Mesenchymal stem cell (in vitro differentiated cells and primary cell): ENCODE results near the gene UBE2E2.

Experiments used
- DNase-seq: peaks from one replicate; pipeline ENCODE4 v3.0.0-alpha.2; 2013
- H2AFZ ChIP-seq: one replicate; pipeline ENCODE4 v1.6.1; 2013; ENCODE audit warnings: low read depth, mild to moderate bottlenecking, control low read depth, inconsistent platforms, low read length, moderate library complexity
- H2AK5ac ChIP-seq: 2 replicates; pipeline ENCODE4 v1.6.1; 2013; ENCODE audit warnings: low read length, moderate library complexity, mild to moderate bottlenecking, inconsistent platforms; ENCODE audit not compliant: severe bottlenecking
- H2BK120ac ChIP-seq: one replicate; pipeline ENCODE4 v1.6.1; 2013; ENCODE audit warnings: low read depth, mild to moderate bottlenecking, inconsistent platforms, low read length, moderate library complexity
- H2BK12ac ChIP-seq, 2 experiments: one replicate each; pipeline ENCODE4 v1.6.1; 2013; ENCODE audit warnings: inconsistent platforms in 2 of 2, low read length in 2 of 2, mild to moderate bottlenecking in 2 of 2, moderate library complexity in 2 of 2, control low read depth in 1 of 2
- H2BK15ac ChIP-seq: one replicate; pipeline ENCODE4 v1.6.1; 2013; ENCODE audit warnings: mild to moderate bottlenecking, low read depth, inconsistent platforms; ENCODE audit not compliant: poor library complexity, severe bottlenecking
- H2BK5ac ChIP-seq: 2 replicates; pipeline ENCODE4 v1.6.1; 2013; ENCODE audit warnings: low read depth, mild to moderate bottlenecking, low read length, control low read depth, inconsistent platforms; ENCODE audit not compliant: poor library complexity, severe bottlenecking
- H3K14ac ChIP-seq, 2 experiments: one replicate each; pipeline ENCODE4 v1.6.1; 2013; ENCODE audit warnings: inconsistent platforms in 2 of 2, low read length in 2 of 2, control low read depth in 1 of 2, mild to moderate bottlenecking in 1 of 2, moderate library complexity in 1 of 2
- H3K18ac ChIP-seq, 2 experiments: one replicate each; pipeline ENCODE4 v1.6.1; 2013; ENCODE audit warnings: inconsistent platforms in 2 of 2, low read length in 2 of 2, control low read depth in 1 of 2, low read depth in 1 of 2, mild to moderate bottlenecking in 1 of 2
- H3K23ac ChIP-seq, 2 experiments: one replicate each; pipeline ENCODE4 v1.6.1; 2013; ENCODE audit warnings: inconsistent platforms in 2 of 2, low read length in 2 of 2, mild to moderate bottlenecking in 2 of 2, moderate library complexity in 2 of 2, control low read depth in 1 of 2
- H3K27ac ChIP-seq: 2 replicates; pipeline ENCODE4 v1.5.1; 2013; ENCODE audit warnings: mild to moderate bottlenecking, moderate library complexity, low read length, control low read depth, inconsistent platforms; ENCODE audit not compliant: poor library complexity, severe bottlenecking
- H3K27me3 ChIP-seq, 2 experiments: 2 replicates each; pipeline versions ENCODE4 v1.6.1 to v1.7.0; 2013; ENCODE audit warnings: low read length in 2 of 2, mild to moderate bottlenecking in 2 of 2, moderate library complexity in 2 of 2, control low read depth in 1 of 2, inconsistent platforms in 1 of 2; ENCODE audit not compliant: control insufficient read depth in 1 of 2, insufficient read depth in 1 of 2
- H3K36me3 ChIP-seq, 2 experiments: 2 replicates each; pipeline versions ENCODE4 v1.6.1 to v1.7.0; 2013; ENCODE audit warnings: low read length in 2 of 2, control low read depth in 1 of 2, inconsistent platforms in 1 of 2, low read depth in 1 of 2, mild to moderate bottlenecking in 1 of 2; ENCODE audit not compliant: insufficient read depth in 2 of 2, control insufficient read depth in 1 of 2
- H3K4ac ChIP-seq, 2 experiments: one replicate each; pipeline ENCODE4 v1.6.1; 2013; ENCODE audit warnings: inconsistent platforms in 2 of 2, low read length in 2 of 2, mild to moderate bottlenecking in 2 of 2, moderate library complexity in 2 of 2, control low read depth in 1 of 2, low read depth in 1 of 2
- H3K4me1 ChIP-seq: 2 replicates; pipeline ENCODE4 v1.6.1; 2013; ENCODE audit warnings: low read depth, low read length, control low read depth; ENCODE audit not compliant: control insufficient read depth, insufficient read depth
- H3K4me2 ChIP-seq: 2 replicates; pipeline ENCODE4 v1.6.1; 2013; ENCODE audit warnings: low read length, mild to moderate bottlenecking, inconsistent platforms; ENCODE audit not compliant: poor library complexity, severe bottlenecking
- H3K4me3 ChIP-seq, 2 experiments: 2 replicates each; pipeline versions ENCODE4 v1.5.1 to v1.7.0; 2013; ENCODE audit warnings: low read length in 2 of 2, mild to moderate bottlenecking in 2 of 2, control low read depth in 1 of 2, low read depth in 1 of 2; ENCODE audit not compliant: insufficient read depth in 1 of 2
- H3K79me1 ChIP-seq: replicated peaks from 2 replicates; pipeline ENCODE4 v1.6.1; 2013; ENCODE audit warnings: mild to moderate bottlenecking, control low read depth, low read length, inconsistent platforms; ENCODE audit not compliant: poor library complexity, severe bottlenecking
- H3K9ac ChIP-seq: 2 replicates; pipeline ENCODE4 v1.7.0; 2013; ENCODE audit warnings: mild to moderate bottlenecking, low read length, moderate library complexity
- H3K9me3 ChIP-seq: 2 replicates; pipeline ENCODE4 v1.7.0; 2013; ENCODE audit warnings: mild to moderate bottlenecking, low read length; ENCODE audit not compliant: control insufficient read depth
- H4K8ac ChIP-seq: one replicate; pipeline ENCODE4 v1.6.1; 2013; ENCODE audit warnings: inconsistent platforms, mild to moderate bottlenecking, low read length, moderate library complexity
- H4K91ac ChIP-seq: one replicate; pipeline ENCODE4 v1.6.1; 2013; ENCODE audit warnings: mild to moderate bottlenecking, low read length, inconsistent platforms
- WGBS: methylation state at CpG from one replicate; pipeline ENCODE4 v1.1.7; 2013; ENCODE audit warnings: mixed read lengths; 5-methylcytosine and 5-hydroxymethylcytosine counted together

UBE2E2 gene

DNA sequence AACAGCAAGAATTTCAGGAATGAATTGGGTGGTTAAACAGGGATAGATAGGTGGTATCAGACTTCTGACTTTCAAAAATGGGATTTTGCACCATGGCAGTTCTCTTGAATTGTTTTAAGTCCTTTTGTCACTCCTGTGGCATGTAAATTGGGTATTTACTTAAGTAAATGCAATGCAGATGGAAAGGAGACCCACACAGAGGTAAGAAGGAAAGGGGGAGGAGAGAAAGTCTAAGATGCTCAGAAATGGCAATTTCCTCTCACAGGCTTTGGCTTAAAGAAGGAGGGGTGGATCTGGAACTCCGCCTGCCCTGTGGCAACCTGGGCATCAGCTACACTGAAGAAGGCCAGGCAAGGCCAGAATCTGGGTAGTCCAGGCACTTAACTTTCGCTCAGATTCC, 405.5 kb downstream of the UBE2E2 start:
- H3K4ac ChIP-seq = no peak overlapping the region
- peaks cover 2% of the 10 kb centered on the region for H3K79me1 ChIP-seq
- H3K4me2 ChIP-seq = no peak overlapping the region
- H2AFZ ChIP-seq = no peak overlapping the region
- no peak overlapping the region for H2BK12ac ChIP-seq
- peaks cover 9% of the 10 kb centered on the region for H3K4me1 ChIP-seq
- no peak overlapping the region for H3K27ac ChIP-seq
- no peak overlapping the region for H3K9ac ChIP-seq
- H2AK5ac ChIP-seq = no peak overlapping the region
- H3K18ac ChIP-seq = no peak overlapping the region
- H3K23ac ChIP-seq = no peak overlapping the region
- no peak overlapping the region for H2BK5ac ChIP-seq
- WGBS = 96% methylated on average over 2 of the region's 2 CpGs
- DNase-seq = no peak
- H4K91ac ChIP-seq = no peak overlapping the region
- H2BK15ac ChIP-seq = no peak overlapping the region
- H3K36me3 ChIP-seq = no peaks in the 10 kb centered on the region
- no peaks in the 10 kb centered on the region for H3K27me3 ChIP-seq
- H3K14ac ChIP-seq = no peak overlapping the region
- no peak overlapping the region for H3K4me3 ChIP-seq
- no peak overlapping the region for H2BK120ac ChIP-seq
- H3K9me3 ChIP-seq = no peaks in the 10 kb centered on the region
- H4K8ac ChIP-seq = no peak overlapping the region

GRCh38 chr3:23611737-23612295, 408.7 kb downstream of the UBE2E2 start:
- no peaks in the 10 kb centered on the region for H3K36me3 ChIP-seq
- H2BK15ac ChIP-seq = no peak overlapping the region
- no peak overlapping the region for H3K27ac ChIP-seq
- WGBS = 52% methylated on average over 12 of the region's 13 CpGs
- peak; percentile 30 for DNase-seq
- peak overlapping the region in 1 of 2 experiments; percentile 39 for H3K4me3 ChIP-seq
- no peaks in the 10 kb centered on the region for H3K27me3 ChIP-seq
- H3K4me1 ChIP-seq = peaks cover 5% of the 10 kb centered on the region
- H2AFZ ChIP-seq = no peak overlapping the region
- H2BK5ac ChIP-seq = no peak overlapping the region
- no peak overlapping the region for H3K14ac ChIP-seq
- peak overlapping the region in 1 of 2 experiments; percentile 9 for H3K18ac ChIP-seq
- peak overlapping the region; percentile 85 for H3K9ac ChIP-seq
- H3K79me1 ChIP-seq = no peaks in the 10 kb centered on the region
- peak overlapping the region in 1 of 2 experiments; percentile 19 for H3K4ac ChIP-seq
- H4K8ac ChIP-seq = peak overlapping the region; percentile 56
- H3K9me3 ChIP-seq = no peaks in the 10 kb centered on the region
- H2BK120ac ChIP-seq = no peak overlapping the region
- H2BK12ac ChIP-seq = no peak overlapping the region
- no peak overlapping the region for H2AK5ac ChIP-seq
- no peak overlapping the region for H3K23ac ChIP-seq
- H3K4me2 ChIP-seq = no peak overlapping the region
- H4K91ac ChIP-seq = no peak overlapping the region

DNA sequence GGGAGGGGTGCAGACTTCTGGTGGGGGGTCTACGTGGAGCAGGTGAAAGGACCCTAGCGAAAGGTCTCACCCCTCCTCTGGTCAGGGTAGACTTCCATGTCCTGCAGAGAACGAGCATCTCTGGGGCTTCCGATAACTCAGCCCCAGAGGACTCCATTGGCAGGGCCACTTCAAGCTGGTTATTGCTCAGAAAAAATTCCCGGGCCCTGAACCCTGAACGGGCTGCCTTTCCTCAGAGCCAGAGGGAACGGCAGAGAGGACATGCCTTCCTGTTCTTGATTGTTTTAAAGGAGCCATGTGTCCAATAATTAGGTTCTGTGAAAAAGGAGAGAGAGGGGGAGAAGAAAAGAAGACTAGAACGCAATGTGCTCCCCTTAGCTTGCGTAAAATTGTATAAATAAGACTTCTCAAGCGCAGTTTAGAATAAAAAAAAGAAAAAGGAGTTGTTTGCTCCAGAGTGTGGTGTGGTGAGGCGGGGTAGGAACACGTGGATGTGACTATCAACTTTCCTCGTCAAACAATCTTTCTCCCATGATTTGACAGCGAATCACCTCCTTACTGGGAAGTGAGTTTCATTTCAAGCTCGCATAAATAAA, 409.3 kb downstream of the UBE2E2 start:
- H2BK12ac ChIP-seq = no peak overlapping the region
- no peak overlapping the region for H2AK5ac ChIP-seq
- H3K27ac ChIP-seq = no peak overlapping the region
- no peak overlapping the region for H3K4ac ChIP-seq
- peak overlapping the region in 1 of 2 experiments; percentile 39 for H3K4me3 ChIP-seq
- H3K14ac ChIP-seq = no peak overlapping the region
- 44% methylated on average over 9 of the region's 15 CpGs for WGBS
- DNase-seq = peak; percentile 13
- H2BK120ac ChIP-seq = no peak overlapping the region
- H3K9me3 ChIP-seq = no peaks in the 10 kb centered on the region
- peaks cover 5% of the 10 kb centered on the region for H3K4me1 ChIP-seq
- H3K27me3 ChIP-seq = no peaks in the 10 kb centered on the region
- no peak overlapping the region for H2BK15ac ChIP-seq
- H4K8ac ChIP-seq = peak overlapping the region; percentile 56
- no peaks in the 10 kb centered on the region for H3K79me1 ChIP-seq
- H2AFZ ChIP-seq = no peak overlapping the region
- H3K36me3 ChIP-seq = no peaks in the 10 kb centered on the region
- no peak overlapping the region for H3K23ac ChIP-seq
- H2BK5ac ChIP-seq = no peak overlapping the region
- H3K4me2 ChIP-seq = no peak overlapping the region
- H3K18ac ChIP-seq = no peak overlapping the region
- peak overlapping the region; percentile 85 for H3K9ac ChIP-seq
- H4K91ac ChIP-seq = no peak overlapping the region

DNA sequence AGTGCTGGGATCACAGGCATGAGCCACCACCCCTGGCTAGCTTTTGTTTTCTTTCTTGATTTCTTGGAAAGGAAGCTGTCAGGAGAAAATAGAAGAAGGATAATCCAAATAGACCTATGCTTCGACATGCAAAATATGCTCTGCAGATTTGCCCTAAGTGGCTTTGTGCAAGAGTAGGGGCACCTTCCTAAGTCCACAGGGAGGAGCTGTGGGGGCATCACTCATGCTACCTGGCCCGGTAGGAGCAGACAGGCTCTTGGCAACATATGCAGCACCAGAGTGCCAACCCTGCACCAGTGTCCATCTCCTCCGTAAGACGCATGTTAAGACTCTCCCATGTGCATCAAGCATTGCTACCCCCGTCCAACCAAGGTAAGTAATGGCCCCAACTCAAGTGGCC, 411.9 kb downstream of the UBE2E2 start:
- Histone ChIP-seq H3K36me3 (no peaks in the 10 kb centered on the region), H2AFZ (no peak overlapping the region), H4K8ac (no peak overlapping the region), H2AK5ac (no peak overlapping the region), H3K23ac (no peak overlapping the region), H3K4me2 (no peak overlapping the region), H2BK5ac (no peak overlapping the region), H2BK120ac (no peak overlapping the region), H2BK15ac (no peak overlapping the region), H3K18ac (no peak overlapping the region), H3K4me3 (no peak overlapping the region), H2BK12ac (no peak overlapping the region), H3K9me3 (no peaks in the 10 kb centered on the region), H3K27ac (no peak overlapping the region), H3K27me3 (no peaks in the 10 kb centered on the region), H4K91ac (no peak overlapping the region), H3K9ac (no peak overlapping the region), H3K14ac (no peak overlapping the region), H3K4ac (no peak overlapping the region), H3K79me1 (no peaks in the 10 kb centered on the region), H3K4me1 (peaks cover 3% of the 10 kb centered on the region)
- DNase-seq = no peak
- WGBS = 99% methylated on average over 5 of the region's 5 CpGs
